KMS-11 (cell line): ENCODE results near the gene RGS12.

Experiments used
- H2AFZ ChIP-seq: fragments of 200-600 bp; sonication (generic); 2 replicates; pipeline ENCODE4 v1.6.1; 2016; ENCODE audit warnings: antibody characterized with exemption, mixed run types, low read depth
- H3K27ac ChIP-seq: fragments of 200-600 bp; sonication (generic); 2 replicates; pipeline ENCODE4 v1.6.1; 2016; ENCODE audit warnings: mild to moderate bottlenecking, mixed run types
- H3K27me3 ChIP-seq: fragments of 200-600 bp; sonication (generic); 2 replicates; pipeline ENCODE4 v1.6.1; 2017; ENCODE audit warnings: mild to moderate bottlenecking, low read depth, mixed run types, moderate library complexity; ENCODE audit not compliant: insufficient read depth
- H3K36me3 ChIP-seq: fragments of 200-600 bp; sonication (generic); 2 replicates; pipeline ENCODE4 v1.6.1; 2017; ENCODE audit warnings: mild to moderate bottlenecking, mixed run types; ENCODE audit not compliant: insufficient read depth
- H3K4me1 ChIP-seq: fragments of 200-600 bp; sonication (generic); 2 replicates; pipeline ENCODE4 v1.6.1; 2016; ENCODE audit warnings: mild to moderate bottlenecking, low read depth, mixed run types; ENCODE audit not compliant: poor library complexity, severe bottlenecking
- H3K4me2 ChIP-seq: fragments of 200-600 bp; sonication (generic); 2 replicates; pipeline ENCODE4 v1.7.0; 2016; ENCODE audit warnings: mild to moderate bottlenecking, mixed run types
- H3K4me3 ChIP-seq: fragments of 200-600 bp; sonication (generic); IDR thresholded peaks from 2 replicates; pipeline ENCODE4 v1.6.1; 2017; ENCODE audit warnings: low read depth, low read length, mixed read lengths; ENCODE audit not compliant: insufficient read depth
- H3K79me2 ChIP-seq: fragments of 200-600 bp; sonication (generic); 2 replicates; pipeline ENCODE4 v1.6.1; 2016; ENCODE audit warnings: low read depth, mixed run types; ENCODE audit not compliant: insufficient read depth
- H3K9ac ChIP-seq: fragments of 200-600 bp; sonication (generic); 2 replicates; pipeline ENCODE4 v1.6.1; 2016; ENCODE audit warnings: mild to moderate bottlenecking, mixed run types
- H4K20me1 ChIP-seq: fragments of 200-600 bp; sonication (generic); 2 replicates; pipeline ENCODE4 v1.6.1; 2016; ENCODE audit warnings: mild to moderate bottlenecking, mixed run types; ENCODE audit not compliant: insufficient read depth
- TF ChIP-seq, protein P1 (sequence below): fragments of 200-600 bp; sonication (generic); conservative IDR thresholded peaks from 2 replicates; pipeline ENCODE4 v1.6.1; 2017; ENCODE audit warnings: low read depth, mild to moderate bottlenecking, antibody characterized with exemption, low read length, moderate library complexity, mixed read lengths

The RGS12 gene

DNA sequence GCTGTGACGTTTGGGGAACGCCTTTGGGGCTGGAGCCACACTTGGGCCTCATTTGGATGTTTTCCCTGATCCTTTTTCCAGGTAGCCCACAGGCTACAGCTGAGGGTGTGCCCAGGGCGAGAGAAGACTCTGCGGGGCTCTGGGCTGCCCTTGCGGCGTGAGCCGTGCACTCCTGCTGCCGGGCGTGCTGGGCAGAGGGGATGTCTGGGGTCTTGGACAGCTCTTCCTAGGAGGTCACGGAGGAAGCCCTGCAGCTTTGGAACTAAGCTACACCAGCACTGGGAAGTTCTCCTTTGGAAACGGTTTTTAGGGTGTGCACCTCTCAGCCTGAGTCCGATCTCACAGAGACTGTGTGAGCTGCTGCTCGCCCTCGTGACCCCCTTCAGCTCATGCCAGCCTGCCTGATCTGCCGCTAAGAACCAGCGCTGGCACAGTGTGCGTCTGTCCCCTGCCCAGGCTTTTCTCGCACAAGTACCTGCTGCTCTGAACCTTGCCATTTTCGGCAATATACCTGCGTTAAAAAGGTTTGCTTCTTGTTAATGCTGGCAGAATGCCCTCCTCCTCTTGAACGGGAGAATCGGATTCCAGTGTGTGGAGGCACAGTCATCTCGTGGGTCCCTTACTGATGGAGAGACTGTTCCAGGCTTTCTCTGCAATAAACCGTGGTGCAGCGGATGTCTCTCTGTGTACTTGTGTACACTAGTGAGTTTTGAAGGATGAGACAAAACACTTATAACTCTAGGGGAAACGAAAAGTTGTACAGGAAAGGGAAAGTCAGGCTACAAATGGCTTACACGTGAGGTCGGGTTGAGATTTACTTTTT is 29.6 kb upstream of the RGS12 start:
- no peak overlapping the region for H3K4me2 ChIP-seq
- no peak overlapping the region for H3K9ac ChIP-seq

DNA sequence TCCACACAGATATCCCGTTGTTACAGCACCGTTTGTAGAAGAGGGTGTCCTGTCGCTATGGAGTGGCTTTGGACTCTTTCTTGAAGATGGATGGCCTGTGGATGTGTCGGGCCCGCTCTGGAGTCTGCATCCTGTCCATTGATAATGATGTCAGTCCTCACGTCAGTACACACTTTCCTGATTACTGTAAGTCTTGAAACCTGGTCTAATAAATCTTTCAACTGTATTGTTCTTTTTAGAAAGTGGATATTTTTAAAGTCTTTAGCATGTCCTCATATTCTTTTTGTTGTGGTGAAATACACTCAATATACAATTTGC is 29.0 kb upstream of the RGS12 start:
- Histone ChIP-seq H3K9ac (no peak overlapping the region), H3K4me3 (no peak overlapping the region), H4K20me1 (no peaks in the 10 kb centered on the region), H3K4me2 (no peak overlapping the region), H3K79me2 (no peaks in the 10 kb centered on the region), H3K36me3 (no peaks in the 10 kb centered on the region), H3K27me3 (no peaks in the 10 kb centered on the region), H2AFZ (no peak overlapping the region), H3K27ac (no peak overlapping the region), H3K4me1 (no peaks in the 10 kb centered on the region)
- TF ChIP-seq, protein P1, sequence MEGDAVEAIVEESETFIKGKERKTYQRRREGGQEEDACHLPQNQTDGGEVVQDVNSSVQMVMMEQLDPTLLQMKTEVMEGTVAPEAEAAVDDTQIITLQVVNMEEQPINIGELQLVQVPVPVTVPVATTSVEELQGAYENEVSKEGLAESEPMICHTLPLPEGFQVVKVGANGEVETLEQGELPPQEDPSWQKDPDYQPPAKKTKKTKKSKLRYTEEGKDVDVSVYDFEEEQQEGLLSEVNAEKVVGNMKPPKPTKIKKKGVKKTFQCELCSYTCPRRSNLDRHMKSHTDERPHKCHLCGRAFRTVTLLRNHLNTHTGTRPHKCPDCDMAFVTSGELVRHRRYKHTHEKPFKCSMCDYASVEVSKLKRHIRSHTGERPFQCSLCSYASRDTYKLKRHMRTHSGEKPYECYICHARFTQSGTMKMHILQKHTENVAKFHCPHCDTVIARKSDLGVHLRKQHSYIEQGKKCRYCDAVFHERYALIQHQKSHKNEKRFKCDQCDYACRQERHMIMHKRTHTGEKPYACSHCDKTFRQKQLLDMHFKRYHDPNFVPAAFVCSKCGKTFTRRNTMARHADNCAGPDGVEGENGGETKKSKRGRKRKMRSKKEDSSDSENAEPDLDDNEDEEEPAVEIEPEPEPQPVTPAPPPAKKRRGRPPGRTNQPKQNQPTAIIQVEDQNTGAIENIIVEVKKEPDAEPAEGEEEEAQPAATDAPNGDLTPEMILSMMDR: no peak

More for the DNA sequence above, 29.6 kb upstream of the RGS12 start:
- H2AFZ ChIP-seq: no peak overlapping the region
- H4K20me1 ChIP-seq: no peaks in the 10 kb centered on the region
- H3K36me3 ChIP-seq: no peaks in the 10 kb centered on the region
- H3K4me3 ChIP-seq: no peak overlapping the region
- H3K79me2 ChIP-seq: no peaks in the 10 kb centered on the region
- H3K4me1 ChIP-seq: no peaks in the 10 kb centered on the region
- TF ChIP-seq, protein P1: no peak
- H3K27ac ChIP-seq: no peak overlapping the region
- no peaks in the 10 kb centered on the region for H3K27me3 ChIP-seq

DNA sequence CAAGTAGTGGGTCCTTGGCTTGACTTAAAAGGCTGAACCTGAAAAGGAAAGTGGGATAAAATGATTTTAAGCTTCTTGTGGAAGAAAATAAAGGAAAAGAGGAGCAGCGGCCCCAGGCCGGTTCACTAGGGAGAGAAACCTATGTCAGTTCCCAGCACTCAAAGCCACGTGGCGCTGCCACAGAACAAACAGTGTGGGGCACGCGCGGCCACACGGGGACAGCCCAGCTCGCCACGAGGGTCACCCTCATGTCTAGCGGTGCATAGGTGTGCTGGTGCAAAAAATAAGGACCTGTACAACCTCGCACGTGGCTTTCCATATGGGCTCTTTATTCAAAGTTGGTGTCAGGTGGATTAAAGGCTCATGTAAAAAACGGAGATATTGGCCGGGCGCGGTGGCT is 26.7 kb upstream of the RGS12 start:
- Histone ChIP-seq H3K4me1 (no peaks in the 10 kb centered on the region), H2AFZ (no peak overlapping the region), H3K27me3 (no peaks in the 10 kb centered on the region), H3K9ac (no peak overlapping the region), H3K4me3 (no peak overlapping the region), H3K79me2 (no peaks in the 10 kb centered on the region), H3K27ac (no peak overlapping the region), H4K20me1 (no peaks in the 10 kb centered on the region), H3K4me2 (no peak overlapping the region), H3K36me3 (no peaks in the 10 kb centered on the region)
- TF ChIP-seq, protein P1: no peak

DNA sequence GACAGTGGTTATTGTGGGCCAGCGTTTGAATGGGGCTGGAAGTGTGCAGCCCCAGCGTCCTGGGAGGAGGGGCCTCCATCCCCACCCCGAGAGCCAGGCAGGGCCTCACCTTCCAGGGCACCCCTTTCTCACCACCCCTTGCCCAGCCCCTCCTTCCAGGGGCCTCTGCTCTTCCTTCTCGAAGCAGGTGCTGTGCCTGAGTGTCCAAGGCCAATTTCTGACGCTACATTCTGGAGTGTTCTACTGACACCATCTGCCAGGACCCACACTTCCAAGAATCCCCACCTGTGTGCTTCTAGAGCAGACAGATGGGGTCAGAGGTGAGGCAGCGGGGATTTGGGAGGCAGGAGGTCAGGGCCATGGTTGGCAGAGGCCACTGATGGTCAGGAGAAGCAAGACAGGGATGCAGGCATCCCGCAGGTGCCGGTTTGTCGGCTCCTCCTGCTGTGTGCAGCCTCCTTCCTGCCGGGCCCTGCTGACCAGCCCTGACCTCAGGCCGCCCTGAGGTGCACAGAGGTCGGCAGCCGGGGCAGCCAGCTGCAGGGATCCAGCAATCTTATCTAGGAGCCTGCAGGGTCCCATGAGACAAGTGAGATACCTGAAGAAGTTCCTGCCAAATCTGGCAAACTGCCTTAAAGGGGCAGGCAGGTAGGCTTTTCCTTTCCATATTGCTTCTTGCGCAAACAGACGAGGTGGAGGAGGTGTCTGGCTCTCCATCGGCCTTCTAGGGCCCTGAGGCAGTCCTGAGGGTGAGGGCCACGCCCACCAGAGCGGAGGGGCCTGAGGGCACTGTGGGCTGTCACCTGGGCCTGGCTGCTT is 25.0 kb upstream of the RGS12 start:
- H3K4me3 ChIP-seq: no peak overlapping the region
- H3K27ac ChIP-seq: no peak overlapping the region
- H3K79me2 ChIP-seq: no peaks in the 10 kb centered on the region
- H4K20me1 ChIP-seq: no peaks in the 10 kb centered on the region
- no peak overlapping the region for H3K4me2 ChIP-seq
- no peaks in the 10 kb centered on the region for H3K27me3 ChIP-seq
- no peaks in the 10 kb centered on the region for H3K36me3 ChIP-seq
- no peak overlapping the region for H3K9ac ChIP-seq
- no peaks in the 10 kb centered on the region for H3K4me1 ChIP-seq
- TF ChIP-seq, protein P1: no peak
- no peak overlapping the region for H2AFZ ChIP-seq
